ENCODE data around the gene KCNMA1. TPM values are rescaled to one million over a fixed set of nuclear protein-coding genes. Genes with fewer than 3 reads are reported as not detected.

The KCNMA1 gene
- total RNA-seq, 1 donor from 2014 or later, result 30.1 TPM

DNA sequence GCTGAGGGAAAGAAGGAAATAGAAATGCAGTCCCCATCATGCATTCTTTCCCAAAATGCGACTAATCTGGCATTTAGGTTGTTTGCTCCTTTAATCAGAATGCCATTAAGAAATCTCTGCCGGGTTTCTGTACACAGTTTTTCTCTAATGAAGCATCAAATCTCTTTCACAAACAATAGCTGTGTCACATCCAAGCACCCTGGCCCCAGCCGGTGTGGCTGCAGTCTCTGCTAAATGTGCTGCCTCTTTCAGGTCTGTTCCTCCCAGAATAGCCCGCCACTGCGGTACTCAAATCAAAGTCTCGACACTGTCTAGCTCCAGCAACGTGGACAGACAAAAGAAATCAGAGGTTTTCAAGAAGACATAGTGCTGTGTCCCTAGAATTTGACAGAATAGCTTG lies 343.8 kb downstream of the KCNMA1 start:
- peaks cover 35% of the 10 kb centered on the region for H3K4me1 Mint-ChIP-seq (ENCODE audit: unreplicated experiment)
- TF ChIP-seq, protein P1, sequence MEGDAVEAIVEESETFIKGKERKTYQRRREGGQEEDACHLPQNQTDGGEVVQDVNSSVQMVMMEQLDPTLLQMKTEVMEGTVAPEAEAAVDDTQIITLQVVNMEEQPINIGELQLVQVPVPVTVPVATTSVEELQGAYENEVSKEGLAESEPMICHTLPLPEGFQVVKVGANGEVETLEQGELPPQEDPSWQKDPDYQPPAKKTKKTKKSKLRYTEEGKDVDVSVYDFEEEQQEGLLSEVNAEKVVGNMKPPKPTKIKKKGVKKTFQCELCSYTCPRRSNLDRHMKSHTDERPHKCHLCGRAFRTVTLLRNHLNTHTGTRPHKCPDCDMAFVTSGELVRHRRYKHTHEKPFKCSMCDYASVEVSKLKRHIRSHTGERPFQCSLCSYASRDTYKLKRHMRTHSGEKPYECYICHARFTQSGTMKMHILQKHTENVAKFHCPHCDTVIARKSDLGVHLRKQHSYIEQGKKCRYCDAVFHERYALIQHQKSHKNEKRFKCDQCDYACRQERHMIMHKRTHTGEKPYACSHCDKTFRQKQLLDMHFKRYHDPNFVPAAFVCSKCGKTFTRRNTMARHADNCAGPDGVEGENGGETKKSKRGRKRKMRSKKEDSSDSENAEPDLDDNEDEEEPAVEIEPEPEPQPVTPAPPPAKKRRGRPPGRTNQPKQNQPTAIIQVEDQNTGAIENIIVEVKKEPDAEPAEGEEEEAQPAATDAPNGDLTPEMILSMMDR (conservative IDR thresholded peaks at IDR 0.05), result no peak
- H3K4me3 Mint-ChIP-seq, result no peak overlapping the region
- peak overlapping the region; percentile 30 for H3K27ac Mint-ChIP-seq
- DNase-seq (ENCODE audit: extremely low spot score, unreplicated experiment), result no peak
- H3K9me3 Mint-ChIP-seq, result peaks cover 6% of the 10 kb centered on the region
- H3K27me3 Mint-ChIP-seq, result peaks cover 8% of the 10 kb centered on the region
- no peaks in the 10 kb centered on the region for H3K36me3 Mint-ChIP-seq

DNA sequence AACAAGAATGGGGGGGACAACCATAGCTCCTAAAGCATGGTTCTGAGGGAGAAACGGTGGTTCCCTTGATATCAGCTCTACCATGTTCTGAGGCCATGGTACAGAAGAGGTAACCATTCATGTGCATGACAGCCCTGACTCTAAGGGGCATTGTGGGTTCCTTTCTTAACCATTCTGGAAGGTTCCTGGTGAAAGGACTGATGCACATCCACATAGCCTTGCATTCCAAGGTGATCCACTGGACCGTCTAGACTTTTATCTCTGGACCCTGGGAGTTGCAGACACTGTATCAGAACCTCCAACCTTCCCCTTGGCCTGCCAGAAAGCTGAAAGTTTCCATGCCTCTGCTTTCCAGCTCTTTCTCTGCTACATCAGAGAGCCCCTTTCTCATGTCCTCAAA lies 344.3 kb downstream of the KCNMA1 start:
- H3K36me3 Mint-ChIP-seq, result no peaks in the 10 kb centered on the region
- TF ChIP-seq, protein P1 (conservative IDR thresholded peaks at IDR 0.05), result no peak
- H3K27me3 Mint-ChIP-seq, result peaks cover 8% of the 10 kb centered on the region
- no peak overlapping the region for H3K4me3 Mint-ChIP-seq
- no peak overlapping the region for H3K27ac Mint-ChIP-seq
- H3K4me1 Mint-ChIP-seq (ENCODE audit: unreplicated experiment), result peaks cover 38% of the 10 kb centered on the region
- peaks cover 6% of the 10 kb centered on the region for H3K9me3 Mint-ChIP-seq
- DNase-seq (ENCODE audit: extremely low spot score, unreplicated experiment), result no peak

DNA sequence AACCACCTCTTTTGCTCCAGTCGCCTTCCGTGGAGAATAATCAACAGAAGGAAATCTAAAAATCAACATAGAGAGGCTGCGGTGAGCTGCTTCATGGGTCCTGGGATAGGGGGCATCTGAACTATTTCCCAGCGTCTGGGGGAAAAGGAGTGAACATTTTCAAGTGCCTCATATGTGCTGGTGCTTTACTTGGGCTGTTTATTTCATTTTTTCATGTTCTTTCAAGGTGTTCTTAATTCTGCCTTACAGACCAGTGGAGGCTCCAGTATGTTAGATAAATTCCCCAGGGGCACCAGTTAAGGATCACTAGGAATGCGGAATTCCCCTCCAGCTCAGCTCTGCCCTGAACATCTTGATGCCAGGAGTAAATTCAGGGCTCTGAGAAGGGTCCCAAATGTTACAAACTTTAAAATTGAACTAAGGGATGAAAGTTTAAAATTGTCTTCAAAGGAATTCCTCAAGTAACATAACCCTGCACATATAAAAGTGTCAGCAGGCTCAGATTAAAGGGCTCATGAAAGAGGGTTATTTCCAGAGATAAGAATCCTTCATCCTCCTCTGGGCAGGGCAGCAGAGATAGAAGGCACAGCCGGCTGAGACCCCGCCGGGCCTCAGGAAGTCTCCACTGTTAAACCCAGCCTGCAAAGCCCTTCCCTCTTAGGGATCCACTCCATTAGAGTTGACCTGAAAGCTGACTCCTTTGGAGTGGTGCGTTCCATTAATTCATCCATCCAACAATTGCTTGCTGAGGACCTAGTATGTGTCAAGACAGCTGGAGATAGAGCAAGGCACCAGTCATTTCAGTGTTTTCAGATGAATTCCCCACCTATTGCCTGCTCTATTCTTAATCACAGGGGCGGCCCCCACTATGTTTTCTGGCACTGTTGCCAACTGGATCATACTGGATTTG lies 345.8 kb downstream of the KCNMA1 start:
- DNase-seq (ENCODE audit: extremely low spot score, unreplicated experiment), result no peak
- H3K27ac Mint-ChIP-seq, result peak overlapping the region; percentile 73
- TF ChIP-seq, protein P1 (conservative IDR thresholded peaks at IDR 0.05), result no peak
- no peaks in the 10 kb centered on the region for H3K36me3 Mint-ChIP-seq
- no peaks in the 10 kb centered on the region for H3K9me3 Mint-ChIP-seq
- peak overlapping the region; percentile 13 for H3K4me3 Mint-ChIP-seq
- H3K4me1 Mint-ChIP-seq (ENCODE audit: unreplicated experiment), result peaks cover 46% of the 10 kb centered on the region
- peaks cover 12% of the 10 kb centered on the region for H3K27me3 Mint-ChIP-seq

DNA sequence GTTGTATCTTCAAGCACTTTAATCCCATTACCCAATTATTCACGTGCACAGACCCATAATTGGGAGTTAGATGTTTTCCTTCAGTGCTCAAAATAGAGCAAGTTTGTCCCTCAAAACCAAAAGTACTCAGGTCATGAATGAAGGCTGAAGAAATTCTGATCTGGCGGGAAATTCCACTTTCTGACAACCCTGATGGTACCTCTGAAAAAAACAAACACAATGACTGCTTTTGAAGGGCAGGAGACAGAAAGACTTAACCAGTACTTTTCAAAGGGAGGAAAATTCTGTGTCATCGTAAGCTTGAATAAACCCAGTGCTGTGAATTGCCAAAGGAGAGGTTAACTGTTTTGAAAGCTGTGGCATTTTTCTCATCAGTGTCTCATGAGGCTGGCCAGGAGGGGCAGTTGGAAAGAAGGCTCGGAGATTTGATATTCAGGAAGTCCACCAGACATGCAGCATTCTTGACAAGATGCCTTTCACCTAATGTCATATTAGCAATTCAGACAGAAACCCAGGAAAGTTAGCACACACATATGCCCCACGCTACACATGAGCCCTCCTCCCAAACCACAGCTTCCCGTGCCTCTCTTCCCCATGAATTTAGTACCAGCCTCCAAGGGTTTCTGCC lies 347.0 kb downstream of the KCNMA1 start:
- Mint-ChIP-seq H3K4me3 (peak overlapping the region; percentile 8), H3K4me1 (ENCODE audit: unreplicated experiment) (peaks cover 48% of the 10 kb centered on the region), H3K27me3 (peaks cover 12% of the 10 kb centered on the region), H3K27ac (peak overlapping the region; percentile 73), H3K9me3 (no peaks in the 10 kb centered on the region), H3K36me3 (no peaks in the 10 kb centered on the region)
- DNase-seq (ENCODE audit: extremely low spot score, unreplicated experiment), result no peak
- TF ChIP-seq, protein P1 (conservative IDR thresholded peaks at IDR 0.05), result no peak

- Mint-ChIP-seq H3K27ac (no peak overlapping the region), H3K9me3 (no peaks in the 10 kb centered on the region), H3K4me3 (no peak overlapping the region), H3K27me3 (peaks cover 12% of the 10 kb centered on the region), H3K4me1 (ENCODE audit: unreplicated experiment) (peaks cover 48% of the 10 kb centered on the region), H3K36me3 (no peaks in the 10 kb centered on the region)
- TF ChIP-seq, protein P1 (conservative IDR thresholded peaks at IDR 0.05), result no peak
- no peak for DNase-seq (ENCODE audit: extremely low spot score, unreplicated experiment)
Measured at GRCh38 chr10:77289790-77290189, 347.8 kb downstream of the KCNMA1 start.
